NCI-H1092 treated with DMSO at 0.1 percent for 48 hours (cell line): ENCODE results near the gene ANGPTL2.
"Not testable (repeated sequence)": the region's sequence is repeated elsewhere in the genome, so short reads cannot be mapped to it uniquely, and the experiment has no call there.

ENCODE experiments used
- DNase-seq: peaks from one replicate; lab custom pipeline; 2025; lab: John Stamatoyannopoulos, UW

The ANGPTL2 gene

DNA sequence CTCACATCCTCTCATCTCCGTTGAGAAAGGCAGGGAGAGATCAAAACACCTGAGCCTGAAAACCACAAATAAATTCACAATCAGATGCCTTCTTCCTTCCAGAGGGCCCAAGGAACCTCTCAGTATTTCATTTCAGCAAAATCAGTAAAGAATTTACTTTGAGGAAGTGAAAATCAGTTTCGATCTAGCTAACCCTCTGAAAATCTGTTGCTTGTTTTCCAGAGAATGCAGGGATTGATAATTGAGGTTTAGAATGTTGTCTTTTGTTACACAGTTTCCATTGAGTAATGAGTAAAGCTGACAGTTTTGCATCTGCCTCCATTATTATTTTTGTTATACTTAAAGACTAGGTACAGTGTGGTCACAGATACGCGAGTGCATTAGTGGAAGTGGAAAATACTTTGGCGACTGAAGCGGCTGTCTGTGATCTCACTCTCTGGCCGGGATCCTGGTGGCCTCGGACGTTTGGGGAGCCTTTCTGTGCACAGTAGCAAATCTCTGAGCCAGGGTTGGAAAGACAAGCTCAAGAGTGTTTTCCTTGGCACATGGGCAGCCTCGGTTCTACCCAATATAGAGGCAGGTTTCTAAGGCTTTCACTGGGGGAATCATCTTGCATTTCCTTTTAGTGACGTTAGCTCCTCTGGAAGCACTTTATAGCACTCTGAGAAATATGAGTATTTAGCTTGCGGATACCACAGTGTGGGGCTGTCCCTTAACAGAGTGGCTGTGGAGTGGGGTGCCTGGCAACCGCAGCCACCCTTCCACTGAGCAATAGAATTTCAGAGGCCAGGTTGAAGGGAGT, 32.2 kb upstream of the ANGPTL2 start:
- no peak for DNase-seq

GRCh38 chr9:127154003-127154389, 31.6 kb upstream of the ANGPTL2 start:
- no peak for DNase-seq

GRCh38 chr9:127153501-127153900, 31.1 kb upstream of the ANGPTL2 start:
- DNase-seq, result no peak

- no peak for DNase-seq
Measured at GRCh38 chr9:127149463-127150390, 27.3 kb upstream of the ANGPTL2 start.

DNA sequence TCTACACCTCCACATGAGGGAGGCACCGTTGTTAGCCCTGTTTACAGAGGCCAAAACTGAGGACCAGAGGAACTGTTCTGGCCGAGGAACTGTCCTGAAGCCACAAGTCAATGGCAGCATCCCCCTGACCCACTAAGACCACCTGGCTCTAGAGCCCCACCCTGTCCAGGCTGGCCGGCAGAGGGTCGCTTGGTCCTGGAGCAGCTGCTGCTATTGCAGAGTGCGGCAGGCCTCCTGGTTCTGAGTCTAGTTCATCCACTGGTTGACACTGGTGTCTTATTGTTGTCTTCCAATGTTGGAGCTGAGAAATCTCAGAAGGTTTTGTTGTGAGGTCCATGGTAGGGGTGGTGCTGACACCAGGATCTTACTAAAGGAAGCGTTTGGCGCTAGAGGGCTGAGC, 26.6 kb upstream of the ANGPTL2 start:
- no peak for DNase-seq

DNA sequence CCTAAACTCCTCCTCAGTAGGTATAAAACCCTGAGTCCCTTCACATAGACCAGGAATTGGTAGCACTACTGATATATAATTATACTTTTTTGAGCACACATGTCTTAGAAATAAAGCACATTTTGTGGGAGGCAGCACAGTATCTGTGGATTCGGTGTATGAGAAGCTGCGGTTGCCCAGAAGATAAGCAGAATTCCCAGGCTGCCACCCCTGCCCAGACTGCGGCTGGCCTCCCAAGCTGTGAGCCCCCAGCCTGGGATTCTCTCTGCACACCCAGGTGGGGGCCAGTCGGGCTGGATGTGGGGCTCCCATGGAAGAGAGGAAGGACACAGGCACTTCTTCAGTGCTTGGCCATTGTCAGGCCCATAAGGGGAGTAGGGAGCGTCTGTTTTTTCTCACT, 25.6 kb upstream of the ANGPTL2 start:
- DNase-seq, result no peak

GRCh38 chr9:127147251-127147650, 24.8 kb upstream of the ANGPTL2 start:
- no peak for DNase-seq

GRCh38 chr9:127146841-127147240, 24.4 kb upstream of the ANGPTL2 start:
- not testable (repeated sequence) for DNase-seq

- DNase-seq, result no peak
Measured at GRCh38 chr9:127144670-127145445, 22.4 kb upstream of the ANGPTL2 start.

GRCh38 chr9:127143920-127144465, 21.6 kb upstream of the ANGPTL2 start:
- DNase-seq, result no peak

GRCh38 chr9:127142931-127143464, 20.6 kb upstream of the ANGPTL2 start:
- no peak for DNase-seq

DNA sequence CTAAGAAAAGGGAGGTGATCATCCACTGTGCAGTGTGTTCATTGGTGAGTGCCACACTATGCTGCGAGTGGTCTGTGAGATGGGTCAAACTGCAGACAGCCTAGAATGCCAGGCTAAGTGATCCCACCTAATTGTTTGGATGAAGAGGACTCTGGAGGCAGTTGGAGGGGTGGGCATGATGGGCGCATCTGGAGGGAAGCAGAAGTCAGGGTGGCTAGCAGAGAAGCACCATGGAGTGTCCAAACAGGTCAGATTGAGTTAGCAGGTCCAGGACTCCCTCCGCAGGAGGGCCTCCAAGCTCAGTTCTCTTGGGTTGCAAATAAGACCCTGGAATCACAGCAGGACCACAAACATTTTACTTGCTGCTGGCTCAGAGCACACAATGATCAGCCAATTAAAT, 19.9 kb upstream of the ANGPTL2 start:
- DNase-seq, result no peak

- no peak for DNase-seq
Measured at GRCh38 chr9:127140842-127141675, 18.6 kb upstream of the ANGPTL2 start.

DNA sequence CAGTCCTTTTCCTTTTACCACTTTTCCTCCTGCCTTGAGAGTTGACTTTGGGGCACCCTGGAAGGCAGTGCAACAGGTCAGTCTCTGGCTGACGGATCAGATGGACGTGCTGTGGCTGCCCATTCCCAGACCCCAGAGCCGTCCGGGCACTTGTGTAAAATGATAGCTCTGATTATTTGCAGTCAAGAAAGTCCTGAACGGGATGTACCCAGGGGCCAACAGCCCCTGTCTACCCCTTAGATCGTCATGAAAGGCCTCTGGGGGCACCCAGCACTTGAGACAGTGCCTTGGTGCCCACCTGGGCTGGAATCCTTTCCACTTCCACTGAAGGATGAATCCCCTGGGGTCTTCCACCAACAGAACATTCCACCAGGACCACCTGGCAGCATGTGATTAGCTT, 17.7 kb upstream of the ANGPTL2 start:
- no peak for DNase-seq

GRCh38 chr9:127139775-127140174, 17.3 kb upstream of the ANGPTL2 start:
- no peak for DNase-seq

GRCh38 chr9:127139071-127139731, 16.8 kb upstream of the ANGPTL2 start:
- no peak for DNase-seq

- DNase-seq, result no peak
Measured at GRCh38 chr9:127138444-127138843, 16.0 kb upstream of the ANGPTL2 start.

DNA sequence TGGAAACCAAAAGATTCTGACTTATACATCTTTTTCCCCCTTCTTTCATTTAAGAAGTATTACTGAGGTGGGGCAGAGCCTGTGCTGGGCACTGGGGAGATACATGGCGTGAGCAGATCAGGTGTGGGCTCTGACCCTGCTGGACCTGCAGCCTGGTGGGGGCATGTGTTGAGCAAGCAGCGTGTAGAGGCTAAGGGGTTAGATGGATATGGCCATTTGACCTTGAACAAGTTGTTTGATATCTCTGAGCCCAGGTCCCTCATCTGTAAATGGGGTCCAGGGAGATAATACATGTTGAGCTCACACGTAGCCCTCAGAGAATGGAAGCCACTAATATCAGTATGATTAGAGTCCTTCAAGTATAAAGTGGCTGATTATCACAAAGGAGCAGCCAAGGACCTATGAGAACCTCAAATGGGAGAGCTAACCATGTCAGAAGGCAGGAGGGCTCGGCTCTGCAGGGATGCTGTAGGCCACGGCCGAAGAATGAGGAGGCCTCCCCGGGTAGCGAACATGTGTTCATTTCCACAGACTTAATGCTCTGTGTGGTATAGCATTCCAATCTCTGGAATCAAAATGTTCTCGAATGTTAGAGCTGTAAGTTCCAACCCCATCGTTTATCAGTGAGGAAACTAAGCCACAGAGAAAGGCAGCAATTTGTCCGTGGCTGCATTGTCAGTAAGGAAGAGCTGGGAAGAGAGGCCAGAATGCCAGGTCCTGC, 15.4 kb upstream of the ANGPTL2 start:
- no peak for DNase-seq

- no peak for DNase-seq
Measured at GRCh38 chr9:127136880-127137639, 14.6 kb upstream of the ANGPTL2 start.
